Muscle of arm (tissue), 12 donors: ENCODE results near the gene AMZ1. TPM values are rescaled to one million over a fixed set of nuclear protein-coding genes. Genes with fewer than 3 reads are reported as not detected.

Source experiments
- DNase-seq: peaks from one replicate; pipeline ENCODE4 v3.0.0-alpha.2; 2013
- polyA plus RNA-seq, 12 donors: library from polyadenylated mRNA; unstranded; fragments of 120-200 nt; gene quantifications; one replicate each; pipeline ENCODE4 v1.2.1, GENCODE V29; 2013; ENCODE audit not compliant: insufficient read length in 12 of 12

Gene AMZ1
- polyA plus RNA-seq, 12 donors, result 0.07 to 0.73 (median 0.21) TPM; not detected in 2

GRCh38 chr7:2649991-2650390 lies 38.0 kb upstream of the AMZ1 start:
- no peak for DNase-seq

DNA sequence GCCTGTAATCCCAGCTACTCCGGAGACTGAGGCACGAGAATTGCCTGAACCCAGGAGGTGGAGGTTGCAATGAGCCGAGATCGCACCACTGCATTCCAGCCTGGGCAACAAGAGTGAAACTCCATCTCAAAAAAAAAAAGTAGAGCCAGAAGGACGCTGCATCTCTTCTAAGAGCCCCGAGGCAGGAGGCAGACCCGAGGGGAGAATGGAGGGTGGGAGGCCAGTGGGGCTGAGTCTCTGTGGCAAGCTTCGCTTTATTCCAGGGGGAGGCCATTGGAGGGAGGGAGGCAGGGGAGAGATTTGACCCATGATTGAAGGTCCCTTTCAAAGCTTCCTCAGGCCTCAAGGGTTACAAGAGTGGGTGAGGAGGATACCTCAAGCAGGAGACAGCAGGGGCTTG lies 37.6 kb upstream of the AMZ1 start:
- DNase-seq, result no peak

DNA sequence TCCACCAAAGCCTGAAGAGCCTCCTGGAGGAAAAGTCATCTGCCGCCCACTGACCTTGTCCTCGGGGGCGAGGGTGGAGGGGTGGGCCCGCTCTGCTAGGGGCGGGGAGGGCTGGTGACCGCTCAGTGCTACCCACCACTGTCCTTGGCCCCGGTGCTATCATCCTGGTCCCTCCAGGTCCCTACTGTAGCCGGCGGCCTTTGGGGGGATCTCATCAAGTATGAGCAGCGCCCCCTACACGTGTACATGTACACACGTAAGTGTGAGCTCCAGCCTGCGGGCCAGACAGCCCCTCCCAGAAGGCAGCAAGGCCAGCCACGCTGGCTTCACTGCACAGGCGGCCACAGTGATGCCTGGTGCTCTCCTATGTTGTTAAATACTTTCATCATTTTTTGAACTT lies 36.7 kb upstream of the AMZ1 start:
- DNase-seq, result no peak

DNA sequence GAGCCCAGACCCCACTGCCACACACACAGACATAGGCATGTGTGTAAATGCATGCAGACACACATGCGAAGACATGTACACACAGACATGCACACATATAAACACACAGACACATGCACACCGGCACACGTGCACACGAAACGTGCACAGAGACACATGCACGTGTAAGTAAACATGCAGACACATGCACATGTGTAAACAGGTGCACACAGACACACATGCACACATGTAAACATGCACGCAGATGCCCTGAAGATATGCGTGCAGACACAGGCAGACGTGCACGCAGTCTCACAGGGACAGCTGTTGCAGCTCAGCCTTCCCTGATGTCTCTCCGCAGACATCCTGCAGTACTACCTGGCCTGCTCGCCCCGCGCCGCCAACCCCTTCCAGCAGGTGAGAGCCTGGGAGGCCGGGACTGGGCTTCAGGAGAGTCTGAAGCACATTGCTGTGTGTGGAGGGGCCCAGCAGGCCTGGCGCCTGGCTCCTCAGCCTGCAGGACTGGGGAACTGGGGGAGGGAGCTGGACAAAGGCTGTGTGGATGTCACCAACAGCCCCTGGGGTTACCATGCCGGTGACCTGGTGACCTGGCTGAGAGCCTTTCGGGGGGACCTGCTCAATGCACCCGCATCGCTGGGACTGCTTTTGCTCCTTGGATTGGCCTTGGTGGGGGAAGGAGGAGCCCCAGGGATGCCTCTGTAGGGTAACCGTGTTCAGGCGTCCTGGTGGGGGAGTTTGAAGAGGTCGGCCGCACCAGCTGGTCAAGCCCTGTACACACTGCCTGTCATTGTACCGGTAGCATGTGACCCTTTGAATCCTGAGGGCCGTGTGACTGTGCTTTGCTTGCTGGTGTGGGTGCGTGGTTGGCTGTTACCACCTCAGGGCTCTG lies 35.9 kb upstream of the AMZ1 start:
- DNase-seq, result no peak

- no peak for DNase-seq
These were observed 35.3 kb upstream of the AMZ1 start for GRCh38 chr7:2652736-2653060.

DNA sequence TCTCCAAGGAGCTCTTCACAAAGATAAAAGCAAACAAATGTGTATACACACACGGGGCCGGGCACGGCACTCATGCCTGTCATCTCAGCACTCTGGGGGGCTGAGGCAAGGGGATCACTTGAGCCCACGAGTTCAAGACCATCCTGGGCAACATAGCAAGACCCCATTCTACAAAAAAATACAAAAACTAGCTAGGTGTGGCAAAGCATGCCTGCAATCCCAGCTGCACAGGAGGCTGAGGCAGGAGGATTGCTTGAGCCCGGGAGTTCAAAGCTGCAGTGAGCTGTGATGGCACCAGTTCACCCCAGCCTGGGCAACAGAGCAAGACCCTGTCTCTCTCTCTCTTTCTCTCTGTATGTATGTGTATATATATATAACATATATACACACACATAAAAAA lies 33.9 kb upstream of the AMZ1 start:
- no peak for DNase-seq

DNA sequence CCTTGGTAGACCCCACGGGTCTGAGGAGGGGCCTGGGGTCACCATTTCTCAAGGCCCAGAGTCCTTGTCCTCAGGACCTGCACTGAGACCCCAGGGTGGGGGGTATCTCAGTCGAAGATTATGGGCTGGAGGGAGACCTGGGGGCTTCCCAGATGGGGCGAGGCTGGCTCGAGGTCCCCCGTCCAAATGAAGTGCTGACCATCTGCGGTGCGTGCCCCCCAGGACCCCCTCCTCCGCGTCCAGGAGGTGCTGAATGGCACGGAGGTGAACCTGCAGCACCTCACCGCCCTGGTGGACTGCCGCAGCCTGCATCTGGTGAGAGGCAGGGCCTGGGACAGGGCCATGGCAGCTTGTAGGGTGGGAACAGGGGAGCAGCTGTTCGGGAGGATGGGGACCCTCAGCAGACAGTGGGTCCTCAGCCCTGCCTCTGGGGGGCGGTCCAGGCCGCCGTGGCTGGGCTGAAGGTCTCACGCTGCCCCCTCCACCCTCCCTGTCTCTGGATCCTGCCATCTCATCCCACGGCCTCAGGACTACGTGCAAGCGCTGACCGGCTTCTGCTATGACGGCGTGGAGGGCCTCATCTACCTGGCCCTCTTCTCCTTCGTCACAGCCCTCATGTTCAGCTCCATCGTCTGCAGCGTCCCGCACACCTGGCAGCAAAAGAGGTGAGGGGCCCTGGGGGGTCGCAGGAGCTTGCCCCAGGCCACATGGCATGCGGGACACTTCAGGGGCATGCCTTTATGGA lies 32.0 kb upstream of the AMZ1 start:
- DNase-seq, result no peak

DNA sequence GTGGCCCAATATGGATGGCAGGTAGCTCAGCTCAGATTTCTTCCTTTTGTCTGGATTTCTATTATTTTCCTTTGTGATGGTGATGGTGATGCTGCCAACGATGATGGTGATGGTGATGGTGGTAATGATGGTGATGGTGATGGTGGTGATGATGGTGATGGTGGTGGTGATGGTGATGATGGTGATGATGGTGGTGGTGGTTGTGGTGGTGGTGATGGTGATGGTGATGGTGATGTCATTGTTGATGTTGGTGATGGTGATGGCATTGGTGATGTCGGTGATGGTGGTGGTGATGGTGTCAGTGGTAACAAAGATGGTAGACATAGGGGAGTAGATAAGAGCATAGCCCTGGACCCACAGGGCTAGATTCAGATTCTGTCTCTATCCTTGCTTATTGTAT lies 30.8 kb upstream of the AMZ1 start:
- no peak for DNase-seq

- DNase-seq, result no peak
These were observed 29.9 kb upstream of the AMZ1 start for GRCh38 chr7:2657920-2658671.

DNA sequence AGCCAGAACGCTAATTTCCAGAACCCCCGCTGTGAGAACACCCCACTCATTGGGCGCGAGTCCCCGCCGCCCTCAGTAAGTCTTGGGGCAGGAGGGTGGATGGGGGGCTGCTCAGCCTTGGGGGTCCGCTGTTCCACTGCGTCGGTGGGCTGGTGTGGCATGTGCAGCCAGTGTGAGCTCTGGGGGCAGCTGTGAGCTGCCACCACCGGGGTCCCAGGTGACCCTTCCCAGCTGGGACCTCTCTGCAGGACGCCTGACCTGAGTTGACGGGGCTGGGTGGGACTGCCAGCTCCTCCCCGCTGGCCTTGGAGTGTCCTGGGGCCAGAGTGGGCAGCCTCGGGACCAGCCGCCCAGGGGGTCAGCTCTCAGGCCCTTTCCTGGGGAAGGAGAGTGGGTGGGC lies 29.1 kb upstream of the AMZ1 start:
- DNase-seq, result no peak

DNA sequence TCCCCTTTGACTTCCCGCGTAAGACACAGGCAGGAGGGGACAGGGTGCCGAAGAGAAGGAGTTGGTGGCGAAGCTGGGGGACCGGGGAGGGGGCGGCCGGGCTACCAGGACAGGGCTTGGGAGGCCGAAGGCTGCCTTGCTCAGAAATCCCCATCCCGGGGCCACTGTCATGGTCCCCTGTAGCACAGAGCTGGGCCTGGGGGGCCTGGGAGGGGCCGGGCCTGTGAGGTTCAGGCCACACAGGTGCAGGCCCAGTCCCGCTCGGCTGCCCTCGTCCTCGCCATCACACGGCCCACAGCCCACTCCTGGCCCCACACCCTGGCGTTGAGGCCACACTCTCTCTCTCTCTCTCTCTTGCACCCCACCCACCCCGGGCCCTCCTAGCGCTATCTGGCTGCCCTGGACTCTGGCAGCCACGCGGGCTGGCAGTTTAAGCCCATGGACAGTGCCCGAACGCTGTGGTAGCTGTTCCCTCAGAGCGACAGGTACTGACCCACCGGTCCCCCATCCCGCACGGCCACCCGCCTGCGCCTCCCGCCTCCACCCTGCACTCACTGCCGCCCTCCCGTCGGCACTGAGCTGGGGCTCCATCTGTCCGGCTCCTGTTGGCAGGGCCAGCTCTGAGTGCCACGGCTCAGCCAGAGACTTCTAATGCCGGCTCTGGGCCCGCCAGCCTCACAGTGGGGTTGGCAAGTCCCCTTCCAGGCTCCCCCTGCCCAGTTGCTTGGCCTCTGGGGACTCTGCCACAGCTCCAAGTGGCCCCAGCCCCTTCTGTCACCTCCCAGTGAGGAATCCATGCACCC lies 28.2 kb upstream of the AMZ1 start:
- no peak for DNase-seq

GRCh38 chr7:2660359-2661095 lies 27.5 kb upstream of the AMZ1 start:
- DNase-seq, result no peak

DNA sequence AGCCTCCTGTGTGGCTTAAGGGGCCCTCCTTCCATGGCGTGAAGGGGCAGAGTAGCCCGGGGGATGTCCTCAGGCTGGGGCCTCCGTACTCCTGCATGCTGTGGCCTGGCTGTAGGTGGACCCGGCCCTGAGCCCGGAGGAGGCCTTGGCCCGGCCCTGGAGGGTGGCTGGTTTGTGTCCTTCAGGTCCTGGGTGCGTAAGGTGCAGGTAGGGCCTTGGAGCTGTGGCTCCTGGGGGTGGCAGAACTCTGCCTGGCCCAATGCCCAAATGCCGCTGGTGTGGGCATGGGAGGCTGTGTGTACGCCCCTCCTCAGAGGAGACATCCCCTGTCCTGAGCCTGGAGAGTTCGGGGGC lies 26.9 kb upstream of the AMZ1 start:
- no peak for DNase-seq

GRCh38 chr7:2661602-2662272 lies 26.3 kb upstream of the AMZ1 start:
- DNase-seq, result no peak

DNA sequence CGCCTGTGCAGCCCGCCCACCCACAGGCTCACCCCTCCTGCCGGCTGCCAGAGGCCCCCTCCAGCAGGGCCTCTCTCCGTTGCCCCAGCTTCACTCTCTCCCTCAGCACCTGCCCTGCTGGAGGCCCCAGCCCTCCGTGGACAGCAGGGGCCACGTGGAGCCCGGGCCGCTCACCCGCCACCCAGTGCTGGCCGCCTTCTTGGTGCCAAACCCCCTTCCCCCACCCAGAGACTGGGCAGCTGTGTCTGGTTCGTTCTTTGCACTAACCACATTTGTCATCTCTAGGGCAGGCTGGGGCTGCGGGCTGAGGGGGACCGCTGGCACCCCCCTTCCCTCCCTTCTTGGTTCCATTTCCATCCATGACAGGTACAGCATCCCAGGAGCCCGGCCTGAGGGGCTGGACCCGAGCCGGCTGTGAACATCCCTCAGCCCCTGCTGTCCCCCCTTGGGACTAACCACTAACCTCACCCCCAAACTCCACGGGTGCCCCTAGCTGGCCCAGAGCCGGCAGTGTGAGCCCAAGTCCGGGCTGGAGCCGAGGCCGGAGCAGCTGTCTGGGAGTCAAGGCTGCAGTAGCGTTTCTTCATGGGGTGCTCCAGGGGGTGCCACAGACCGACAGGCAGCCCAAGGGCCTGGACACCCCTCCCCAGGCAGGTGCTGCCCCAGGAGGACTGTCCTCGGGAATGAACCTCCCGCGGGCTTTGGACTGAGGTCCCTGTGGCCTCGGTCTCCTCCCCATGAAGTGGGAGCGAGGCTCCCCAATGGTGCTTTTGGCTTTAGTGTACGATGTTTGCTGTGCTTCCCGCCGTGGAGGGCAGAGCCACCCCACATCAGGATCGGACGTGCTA lies 25.5 kb upstream of the AMZ1 start:
- no peak for DNase-seq

GRCh38 chr7:2663121-2663886 lies 24.7 kb upstream of the AMZ1 start:
- DNase-seq, result no peak

- no peak for DNase-seq
These were observed 24.0 kb upstream of the AMZ1 start for GRCh38 chr7:2663960-2664359.

DNA sequence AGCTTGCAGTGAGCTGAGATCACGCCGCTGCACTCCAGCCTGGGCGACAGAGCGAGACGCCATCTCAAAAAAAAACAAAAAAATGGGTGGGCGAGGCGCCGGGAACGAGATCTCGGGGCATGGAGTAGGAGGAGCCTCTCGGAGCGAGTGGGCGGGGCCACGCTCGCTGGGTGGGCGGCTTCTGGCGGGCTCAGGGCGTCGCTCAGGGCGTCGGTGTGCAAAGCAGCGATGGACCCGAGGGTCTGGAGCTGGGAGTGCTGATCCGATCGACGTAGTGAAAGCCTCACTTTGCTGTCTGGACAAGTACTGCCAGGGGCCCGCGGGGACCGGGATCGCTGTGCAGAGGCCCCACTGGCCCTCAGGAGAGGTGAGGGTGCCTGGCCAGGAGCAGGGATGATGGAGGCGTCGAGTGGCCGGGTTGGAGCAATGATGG lies 22.6 kb upstream of the AMZ1 start:
- no peak for DNase-seq

GRCh38 chr7:2666155-2666554 lies 21.8 kb upstream of the AMZ1 start:
- no peak for DNase-seq
